ENCODE data around the gene RPL19. TPM values are rescaled to one million over a fixed set of nuclear protein-coding genes. Genes with fewer than 3 reads are reported as not detected.
A peak's percentile ranks its signal among the peaks of the same experiment; 100 is the strongest.

RPL19 gene
- total RNA-seq (1,000 to 10,000 TPM in 1 of 2 donors, 100 to 1,000 TPM in 1; 954 to 1,719 TPM), polyA plus RNA-seq (ENCODE audit: insufficient read depth, low read depth, low replicate concordance) (1,741 TPM)
- long read RNA-seq, donor 1, transcript RPL19-201 (6 exons, 737 nt) = major isoform, 1,163 of 1,895 reads
- long read RNA-seq, donor 1, partial matches to known transcripts = 677 of 1,895 reads
- long read RNA-seq, donor 1, other reads (novel, unspliced or antisense) = 45 of 1,895 reads
- long read RNA-seq, donor 2, transcript RPL19-204 (6 exons, 690 nt) = minor isoform, 6 of 1,156 reads
- long read RNA-seq, donor 2, transcript RPL19-201 (6 exons, 737 nt) = major isoform, 634 of 1,156 reads
- long read RNA-seq, donor 2, partial matches to known transcripts = 492 of 1,156 reads
- long read RNA-seq, donor 2, other reads (novel, unspliced or antisense) = 17 of 1,156 reads

DNA sequence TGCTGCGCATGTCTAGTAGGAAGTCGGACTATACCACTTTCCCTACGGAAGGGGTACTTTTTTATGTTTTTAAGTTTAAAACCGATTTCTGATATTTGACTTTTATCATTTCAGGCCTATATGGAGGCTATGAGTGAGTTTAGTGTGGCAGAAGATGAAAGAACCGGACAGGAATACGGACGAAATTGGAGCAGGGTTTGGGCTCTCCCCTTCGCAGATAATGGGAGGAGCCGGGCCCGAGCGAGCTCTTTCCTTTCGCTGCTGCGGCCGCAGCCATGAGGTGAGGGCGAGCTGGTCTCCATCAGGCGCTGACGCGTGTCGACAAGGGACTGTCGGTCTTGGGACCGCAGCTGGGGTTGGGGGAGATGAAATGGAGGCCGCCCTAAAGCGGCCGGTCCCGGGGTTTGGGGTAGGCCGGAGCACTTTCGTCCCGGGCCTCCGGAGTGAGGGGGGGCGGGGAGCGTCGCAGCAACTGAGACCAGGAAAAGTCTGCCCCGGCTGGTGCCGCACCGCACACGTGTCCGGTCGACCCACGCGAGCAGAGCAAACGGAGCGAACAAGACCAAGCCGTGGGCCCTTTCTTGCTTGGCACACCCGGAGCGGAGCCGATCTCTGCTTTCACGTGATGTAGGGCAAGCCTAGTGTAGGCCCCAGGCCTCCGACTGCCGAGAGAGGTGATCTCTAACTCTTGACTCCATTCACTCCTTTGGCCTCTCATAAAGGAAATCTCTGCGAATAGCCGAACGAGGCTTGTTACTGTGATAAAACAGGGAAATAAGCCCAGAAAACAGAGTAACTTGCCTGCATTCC, at the start of gene RPL19:
Gene RPL19, plus strand, starts transcription at position 214 of the 810 bp plus-strand sequence. Its CDS starts 62 bp downstream, at position 276.
- DNase-seq = peak; percentile 85
- Histone ChIP-seq H3K27me3 (no peaks in the 10 kb centered on the region), H3K36me3 (ENCODE audit: low read depth, missing control alignments) (no peaks in the 10 kb centered on the region), H3K9me3 (no peaks in the 10 kb centered on the region), H3K27ac (peak within 1 kb of the TSS; percentile 97), H3K4me3 (peak within 1 kb of the TSS; percentile 83 to 92), H3K4me1 (peaks cover 34% of the 10 kb centered on the region)
- WGBS, 2 donors = 0% methylated on average over 32 to 51 of the region's 52 CpGs
- intact Hi-C loops (cut with DNase I; ENCODE audit: low total_unique reads) = no loop called here
- TF ChIP-seq POLR2A (IDR thresholded peaks at IDR 0.05) = no peak
- peak in 1 of 3 experiments; percentile 28 for TF ChIP-seq CTCF (IDR thresholded peaks at IDR 0.05)

DNA sequence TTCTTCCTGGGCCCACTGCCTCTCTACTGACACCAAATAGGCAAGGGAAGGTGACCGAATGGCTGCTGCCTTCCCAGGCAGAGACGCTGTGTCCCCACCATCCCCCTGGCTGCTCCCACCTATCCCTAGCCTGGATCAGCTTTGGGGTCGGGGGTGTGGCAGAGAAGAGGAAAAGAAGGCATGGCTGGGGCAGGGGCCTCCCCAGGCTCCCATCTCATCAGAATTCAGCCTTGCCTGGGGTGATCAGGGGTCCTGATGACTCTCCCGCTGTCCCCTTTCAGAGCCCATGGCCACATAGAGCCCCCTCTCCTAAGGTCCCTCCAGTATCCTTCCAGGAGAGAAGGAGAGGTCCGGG, 49.3 kb upstream of the RPL19 start:
- H3K27me3 ChIP-seq = no peaks in the 10 kb centered on the region
- DNase-seq = no peak
- H3K27ac ChIP-seq = no peak overlapping the region
- no peaks in the 10 kb centered on the region for H3K9me3 ChIP-seq
- H3K4me1 ChIP-seq = peaks cover 13% of the 10 kb centered on the region
- H3K4me3 ChIP-seq = peak overlapping the region; percentile 40 to 89
- intact Hi-C loops (cut with DNase I; ENCODE audit: low total_unique reads) = loop anchor here (5.0 to 10.0 kb wide), 2 partner anchors 86 to 168 kb away; no protein-coding TSS in a partner anchor
- 34 to 46% methylated on average over 5 of the region's 5 CpGs for WGBS, 2 donors
- H3K36me3 ChIP-seq (ENCODE audit: low read depth, missing control alignments) = no peaks in the 10 kb centered on the region
- no peak for TF ChIP-seq POLR2A (IDR thresholded peaks at IDR 0.05)
- TF ChIP-seq CTCF (IDR thresholded peaks at IDR 0.05) = no peak

DNA sequence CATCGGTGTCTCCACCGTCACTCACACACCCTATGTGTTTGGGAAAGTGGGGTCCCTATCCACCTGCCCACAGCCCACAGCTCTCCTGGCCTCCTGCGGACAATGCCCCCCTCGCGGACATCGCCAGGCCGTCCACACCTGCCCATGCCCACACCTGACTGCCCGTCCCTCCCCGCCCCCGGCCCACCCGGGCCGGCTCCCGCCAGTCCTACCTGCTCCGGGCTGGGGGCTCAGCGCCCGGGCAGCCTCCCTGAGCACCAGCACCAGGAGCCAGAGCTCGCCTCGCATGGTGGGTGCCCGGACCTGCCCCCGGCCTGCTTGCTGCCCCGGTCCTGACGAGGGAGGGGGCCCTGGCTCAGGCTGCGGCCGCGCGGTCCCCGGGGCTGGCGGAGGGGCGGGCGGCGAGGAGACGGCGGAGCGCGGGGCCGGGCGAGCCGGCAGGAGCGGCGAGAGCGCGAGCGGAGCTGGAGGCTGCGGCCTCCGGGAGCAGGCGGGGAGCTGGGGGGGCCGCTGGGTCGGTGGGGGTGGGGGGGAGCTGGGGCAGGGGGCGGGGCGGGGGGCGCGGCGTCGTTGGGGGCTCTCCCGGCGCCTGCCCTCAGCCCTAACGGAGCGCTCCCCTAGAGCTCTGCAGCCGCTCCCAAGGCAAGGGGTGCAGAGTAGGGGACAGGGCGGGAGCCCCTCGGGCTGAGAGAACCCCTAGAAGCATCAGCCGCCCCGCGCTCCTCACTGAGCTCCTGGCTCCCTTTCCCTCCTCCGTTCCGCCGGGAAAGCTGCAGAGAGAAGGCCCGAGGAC, 48.7 kb upstream of the RPL19 start, which contains the start of gene PLXDC1:
Gene PLXDC1, minus strand, starts transcription at position 488 of the 793 bp plus-strand sequence. Its CDS starts 200 bp downstream, at position 288.
- intact Hi-C loops (cut with DNase I; ENCODE audit: low total_unique reads) = loop anchor here (5.0 to 10.0 kb wide), 2 partner anchors 87 to 169 kb away; no protein-coding TSS in a partner anchor
- DNase-seq = no peak
- H3K9me3 ChIP-seq = no peaks in the 10 kb centered on the region
- H3K36me3 ChIP-seq (ENCODE audit: low read depth, missing control alignments) = no peaks in the 10 kb centered on the region
- TF ChIP-seq POLR2A (IDR thresholded peaks at IDR 0.05) (no peak), CTCF (IDR thresholded peaks at IDR 0.05) (no peak)
- H3K4me1 ChIP-seq = peaks cover 13% of the 10 kb centered on the region
- WGBS, 2 donors = 3 to 6% methylated on average over 7 to 48 of the region's 68 CpGs
- peak within 1 kb of the TSS; percentile 93 to 96 for H3K27ac ChIP-seq
- H3K27me3 ChIP-seq = no peaks in the 10 kb centered on the region
- H3K4me3 ChIP-seq = peak within 1 kb of the TSS; percentile 72 to 89

GRCh38 chr17:39151943-39152818, 47.9 kb upstream of the RPL19 start:
- Histone ChIP-seq H3K27me3 (no peaks in the 10 kb centered on the region), H3K4me1 (peaks cover 13% of the 10 kb centered on the region), H3K9me3 (no peaks in the 10 kb centered on the region), H3K4me3 (peak overlapping the region; percentile 72 to 89), H3K36me3 (ENCODE audit: low read depth, missing control alignments) (no peaks in the 10 kb centered on the region), H3K27ac (peak overlapping the region; percentile 93 to 96)
- WGBS, 2 donors = 7 to 14% methylated on average over 24 to 25 of the region's 25 CpGs
- TF ChIP-seq CTCF (IDR thresholded peaks at IDR 0.05) (no peak), POLR2A (IDR thresholded peaks at IDR 0.05) (no peak)
- intact Hi-C loops (cut with DNase I; ENCODE audit: low total_unique reads) = loop anchor here (5.0 to 10.0 kb wide), 2 partner anchors 87 to 170 kb away; no protein-coding TSS in a partner anchor
- no peak for DNase-seq

All from testis (tissue), 5 donors.